Loucy (cell line): ENCODE data around the gene OTUD4.

Source experiments
- H2AFZ ChIP-seq: fragments of 200-600 bp; sonication (generic); 2 replicates; pipeline ENCODE4 v1.6.0; 2016; ENCODE audit warnings: antibody characterized with exemption, mild to moderate bottlenecking, low read length, moderate library complexity
- H3F3A ChIP-seq: fragments of 200-600 bp; 2 replicates; pipeline ENCODE4 v1.6.0; 2016; ENCODE audit warnings: antibody characterized with exemption, low read depth, mild to moderate bottlenecking
- H3K27me3 ChIP-seq: fragments of 200-600 bp; sonication (generic); 2 replicates; pipeline ENCODE4 v1.6.1; 2014; ENCODE audit warnings: low read length, mild to moderate bottlenecking; ENCODE audit not compliant: insufficient read depth, poor library complexity, severe bottlenecking
- H3K36me3 ChIP-seq: fragments of 200-600 bp; sonication (generic); 2 replicates; pipeline ENCODE4 v1.6.1; 2016; ENCODE audit warnings: low read length; ENCODE audit not compliant: insufficient read depth
- H3K4me1 ChIP-seq: fragments of 200-600 bp; sonication (generic); 2 replicates; pipeline ENCODE4 v1.5.1; 2014; ENCODE audit warnings: low read length, mild to moderate bottlenecking; ENCODE audit not compliant: insufficient read depth, poor library complexity, severe bottlenecking
- H3K4me2 ChIP-seq: fragments of 200-600 bp; sonication (generic); 2 replicates; pipeline ENCODE4 v1.6.0; 2014; ENCODE audit warnings: antibody characterized with exemption, low read length, low read depth, mild to moderate bottlenecking; ENCODE audit not compliant: poor library complexity, severe bottlenecking
- H3K4me3 ChIP-seq: fragments of 200-600 bp; sonication (generic); 2 replicates; pipeline ENCODE4 v1.5.1; 2014; ENCODE audit warnings: low read length, mild to moderate bottlenecking, mixed read lengths; ENCODE audit not compliant: poor library complexity, severe bottlenecking
- H3K79me2 ChIP-seq: fragments of 200-600 bp; sonication (generic); 2 replicates; pipeline ENCODE4 v1.6.1; 2014; ENCODE audit warnings: low read length; ENCODE audit not compliant: insufficient read depth
- H3K9ac ChIP-seq: fragments of 200-600 bp; sonication (generic); 2 replicates; pipeline ENCODE4 v1.6.0; 2014; ENCODE audit warnings: mild to moderate bottlenecking, low read depth, low read length, moderate library complexity; ENCODE audit not compliant: poor library complexity, severe bottlenecking
- H3K9me2 ChIP-seq: fragments of 200-600 bp; sonication (generic); replicated peaks from 2 replicates; pipeline ENCODE4 v1.6.1; 2016; ENCODE audit warnings: low read depth, low read length, mixed read lengths
- H3K9me3 ChIP-seq: fragments of 200-600 bp; sonication (generic); 2 replicates; pipeline ENCODE4 v1.6.1; 2014; ENCODE audit warnings: mild to moderate bottlenecking, antibody characterized with exemption, low read length, low read depth; ENCODE audit not compliant: insufficient read depth
- H4K20me1 ChIP-seq: fragments of 200-600 bp; sonication (generic); 2 replicates; pipeline ENCODE4 v1.6.0; 2014; ENCODE audit warnings: antibody characterized with exemption, low read length, mild to moderate bottlenecking; ENCODE audit not compliant: insufficient read depth, poor library complexity, severe bottlenecking
- CTCF ChIP-seq: fragments of 200-600 bp; sonication (generic); conservative IDR thresholded peaks from 2 replicates; pipeline ENCODE4 v1.5.1; 2014; ENCODE audit warnings: mild to moderate bottlenecking, antibody characterized with exemption, low read length
- EZH2phosphoT487 ChIP-seq: fragments of 200-600 bp; IDR thresholded peaks from 2 replicates; pipeline ENCODE4 v1.6.1; 2018; ENCODE audit warnings: antibody characterized with exemption, mild to moderate bottlenecking, moderate library complexity, borderline replicate concordance

OTUD4 gene

GRCh38 chr4:145155268-145155870 is 25.0 kb downstream of the OTUD4 start:
- Histone ChIP-seq H3F3A (no peaks in the 10 kb centered on the region), H3K36me3 (peaks cover 89% of the 10 kb centered on the region), H3K9ac (no peak overlapping the region), H3K4me3 (no peak overlapping the region), H4K20me1 (no peaks in the 10 kb centered on the region), H3K4me2 (no peak overlapping the region), H3K9me2 (no peaks in the 10 kb centered on the region), H3K4me1 (no peaks in the 10 kb centered on the region), H3K79me2 (peaks cover 18% of the 10 kb centered on the region), H3K9me3 (no peaks in the 10 kb centered on the region), H2AFZ (no peak overlapping the region), H3K27me3 (no peaks in the 10 kb centered on the region)
- no peak for TF ChIP-seq CTCF

GRCh38 chr4:145154573-145154972 is 25.8 kb downstream of the OTUD4 start:
- no peaks in the 10 kb centered on the region for H4K20me1 ChIP-seq
- H3K27me3 ChIP-seq, result no peaks in the 10 kb centered on the region
- no peak overlapping the region for H3K4me3 ChIP-seq
- peaks cover 15% of the 10 kb centered on the region for H3K79me2 ChIP-seq
- H3K9ac ChIP-seq, result no peak overlapping the region
- TF ChIP-seq CTCF (peak; percentile 61), EZH2phosphoT487 (no peak)
- H3K9me2 ChIP-seq, result no peaks in the 10 kb centered on the region
- H2AFZ ChIP-seq, result no peak overlapping the region
- no peaks in the 10 kb centered on the region for H3K4me1 ChIP-seq
- H3K36me3 ChIP-seq, result peaks cover 90% of the 10 kb centered on the region
- H3K4me2 ChIP-seq, result no peak overlapping the region
- H3F3A ChIP-seq, result no peaks in the 10 kb centered on the region
- no peaks in the 10 kb centered on the region for H3K9me3 ChIP-seq

GRCh38 chr4:145153904-145154298 is 26.5 kb downstream of the OTUD4 start:
- no peaks in the 10 kb centered on the region for H3K9me2 ChIP-seq
- no peak for TF ChIP-seq CTCF
- TF ChIP-seq EZH2phosphoT487, result no peak
- H3K36me3 ChIP-seq, result peaks cover 90% of the 10 kb centered on the region

More at GRCh38 chr4:145153904-145154298, 26.5 kb downstream of the OTUD4 start:
- no peak overlapping the region for H2AFZ ChIP-seq
- H3K4me2 ChIP-seq, result no peak overlapping the region
- no peaks in the 10 kb centered on the region for H3K4me1 ChIP-seq
- no peaks in the 10 kb centered on the region for H3K27me3 ChIP-seq
- H3K79me2 ChIP-seq, result peaks cover 11% of the 10 kb centered on the region
- no peak overlapping the region for H3K4me3 ChIP-seq
- no peaks in the 10 kb centered on the region for H4K20me1 ChIP-seq
- no peak overlapping the region for H3K9ac ChIP-seq
- H3K9me3 ChIP-seq, result no peaks in the 10 kb centered on the region
- no peaks in the 10 kb centered on the region for H3F3A ChIP-seq
